22Rv1 (cell line): ENCODE results near the gene WDR33.

ENCODE experiments used
- ZFX ChIP-seq: fragments of 450-650 bp; IDR thresholded peaks from 2 replicates; pipeline ENCODE4 v1.6.1; 2017; ENCODE audit warnings: antibody characterized with exemption, borderline replicate concordance
- TF ChIP-seq, protein P1 (sequence below): fragments of 450-650 bp; IDR thresholded peaks from 2 replicates; pipeline ENCODE4 v1.5.1; 2017; ENCODE audit warnings: mild to moderate bottlenecking

DNA sequence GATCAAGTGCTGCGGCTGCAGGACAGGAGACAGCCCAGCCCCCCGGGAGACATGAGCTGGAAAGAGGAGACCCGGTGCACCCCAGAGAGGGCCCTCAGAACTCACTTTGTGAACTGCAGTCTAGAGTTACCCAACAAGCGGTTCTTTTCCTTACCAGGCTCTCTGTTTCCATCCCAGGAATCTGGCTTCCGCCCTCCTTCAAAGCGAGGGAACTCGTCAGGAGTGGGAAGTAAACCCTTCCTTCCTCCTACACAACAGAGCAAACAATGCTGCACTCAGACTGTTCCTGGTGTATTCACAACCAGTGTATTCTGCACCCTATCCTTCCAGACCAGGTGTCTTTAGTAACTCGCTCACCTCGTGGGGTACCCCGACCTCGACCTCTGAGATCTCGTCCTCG lies 101.6 kb downstream of the WDR33 start:
- TF ChIP-seq, protein P1, sequence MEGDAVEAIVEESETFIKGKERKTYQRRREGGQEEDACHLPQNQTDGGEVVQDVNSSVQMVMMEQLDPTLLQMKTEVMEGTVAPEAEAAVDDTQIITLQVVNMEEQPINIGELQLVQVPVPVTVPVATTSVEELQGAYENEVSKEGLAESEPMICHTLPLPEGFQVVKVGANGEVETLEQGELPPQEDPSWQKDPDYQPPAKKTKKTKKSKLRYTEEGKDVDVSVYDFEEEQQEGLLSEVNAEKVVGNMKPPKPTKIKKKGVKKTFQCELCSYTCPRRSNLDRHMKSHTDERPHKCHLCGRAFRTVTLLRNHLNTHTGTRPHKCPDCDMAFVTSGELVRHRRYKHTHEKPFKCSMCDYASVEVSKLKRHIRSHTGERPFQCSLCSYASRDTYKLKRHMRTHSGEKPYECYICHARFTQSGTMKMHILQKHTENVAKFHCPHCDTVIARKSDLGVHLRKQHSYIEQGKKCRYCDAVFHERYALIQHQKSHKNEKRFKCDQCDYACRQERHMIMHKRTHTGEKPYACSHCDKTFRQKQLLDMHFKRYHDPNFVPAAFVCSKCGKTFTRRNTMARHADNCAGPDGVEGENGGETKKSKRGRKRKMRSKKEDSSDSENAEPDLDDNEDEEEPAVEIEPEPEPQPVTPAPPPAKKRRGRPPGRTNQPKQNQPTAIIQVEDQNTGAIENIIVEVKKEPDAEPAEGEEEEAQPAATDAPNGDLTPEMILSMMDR, result no peak
- TF ChIP-seq ZFX, result no peak
